ENCODE data around the gene PCDHA9.
"Not testable (repeated sequence)": the region's sequence is repeated elsewhere in the genome, so short reads cannot be mapped to it uniquely, and the experiment has no call there.

PCDHA9 gene

DNA sequence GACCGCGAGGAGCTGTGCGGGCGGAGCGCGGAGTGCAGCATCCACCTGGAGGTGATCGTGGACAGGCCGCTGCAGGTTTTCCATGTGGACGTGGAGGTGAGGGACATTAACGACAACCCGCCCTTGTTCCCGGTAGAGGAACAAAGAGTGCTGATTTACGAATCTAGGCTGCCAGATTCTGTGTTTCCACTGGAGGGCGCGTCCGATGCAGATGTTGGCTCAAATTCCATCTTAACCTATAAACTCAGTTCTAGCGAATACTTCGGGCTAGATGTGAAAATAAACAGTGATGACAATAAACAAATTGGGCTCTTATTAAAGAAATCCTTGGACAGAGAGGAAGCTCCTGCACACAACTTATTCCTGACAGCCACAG, 19.8 kb upstream of the PCDHA9 start:
- no peak overlapping the region for H3K4me3 ChIP-seq (ENCODE audit: low read depth, low read length)
- TF ChIP-seq, protein P1, sequence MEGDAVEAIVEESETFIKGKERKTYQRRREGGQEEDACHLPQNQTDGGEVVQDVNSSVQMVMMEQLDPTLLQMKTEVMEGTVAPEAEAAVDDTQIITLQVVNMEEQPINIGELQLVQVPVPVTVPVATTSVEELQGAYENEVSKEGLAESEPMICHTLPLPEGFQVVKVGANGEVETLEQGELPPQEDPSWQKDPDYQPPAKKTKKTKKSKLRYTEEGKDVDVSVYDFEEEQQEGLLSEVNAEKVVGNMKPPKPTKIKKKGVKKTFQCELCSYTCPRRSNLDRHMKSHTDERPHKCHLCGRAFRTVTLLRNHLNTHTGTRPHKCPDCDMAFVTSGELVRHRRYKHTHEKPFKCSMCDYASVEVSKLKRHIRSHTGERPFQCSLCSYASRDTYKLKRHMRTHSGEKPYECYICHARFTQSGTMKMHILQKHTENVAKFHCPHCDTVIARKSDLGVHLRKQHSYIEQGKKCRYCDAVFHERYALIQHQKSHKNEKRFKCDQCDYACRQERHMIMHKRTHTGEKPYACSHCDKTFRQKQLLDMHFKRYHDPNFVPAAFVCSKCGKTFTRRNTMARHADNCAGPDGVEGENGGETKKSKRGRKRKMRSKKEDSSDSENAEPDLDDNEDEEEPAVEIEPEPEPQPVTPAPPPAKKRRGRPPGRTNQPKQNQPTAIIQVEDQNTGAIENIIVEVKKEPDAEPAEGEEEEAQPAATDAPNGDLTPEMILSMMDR (IDR thresholded peaks at IDR 0.05; ENCODE audit: insufficient read depth, low read length, missing control alignments): no peak
- CTCF ChIA-PET: no interaction called here
- POLR2A ChIA-PET: no interaction called here
- DNase-seq (ENCODE audit: low read depth, low spot score): no peak

DNA sequence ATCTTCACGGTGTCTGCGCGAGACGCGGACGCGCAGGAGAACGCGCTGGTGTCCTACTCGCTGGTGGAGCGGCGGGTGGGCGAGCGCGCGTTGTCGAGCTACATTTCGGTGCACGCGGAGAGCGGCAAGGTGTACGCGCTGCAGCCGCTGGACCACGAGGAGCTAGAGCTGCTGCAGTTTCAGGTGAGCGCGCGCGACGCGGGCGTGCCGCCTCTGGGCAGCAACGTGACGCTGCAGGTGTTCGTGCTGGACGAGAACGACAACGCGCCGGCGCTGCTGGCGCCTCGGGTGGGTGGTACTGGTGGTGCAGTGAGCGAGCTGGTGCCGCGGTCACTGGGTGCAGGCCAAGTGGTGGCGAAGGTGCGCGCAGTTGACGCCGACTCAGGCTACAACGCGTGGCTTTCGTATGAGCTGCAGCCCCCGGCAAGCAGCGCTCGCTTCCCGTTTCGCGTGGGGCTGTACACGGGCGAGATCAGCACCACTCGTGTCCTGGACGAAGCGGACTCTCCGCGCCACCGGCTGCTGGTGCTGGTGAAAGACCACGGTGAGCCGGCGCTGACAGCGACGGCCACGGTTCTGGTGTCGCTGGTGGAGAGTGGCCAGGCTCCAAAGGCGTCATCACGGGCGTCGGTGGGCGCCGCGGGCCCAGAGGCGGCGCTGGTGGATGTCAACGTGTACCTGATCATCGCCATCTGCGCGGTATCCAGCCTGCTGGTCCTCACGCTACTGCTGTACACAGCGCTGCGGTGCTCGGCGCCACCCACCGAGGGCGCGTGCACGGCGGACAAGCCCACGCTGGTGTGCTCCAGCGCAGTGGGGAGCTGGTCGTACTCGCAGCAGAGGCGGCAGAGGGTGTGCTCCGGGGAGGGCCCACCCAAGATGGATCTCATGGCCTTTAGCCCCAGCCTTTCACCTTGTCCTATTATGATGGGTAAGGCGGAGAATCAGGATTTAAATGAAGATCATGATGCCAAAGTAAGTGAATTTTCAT, 18.4 kb upstream of the PCDHA9 start:
- POLR2A ChIA-PET; DNase-seq (ENCODE audit: low read depth, low spot score); CTCF ChIA-PET; H3K4me3 ChIP-seq (ENCODE audit: low read depth, low read length): not testable (repeated sequence)

DNA sequence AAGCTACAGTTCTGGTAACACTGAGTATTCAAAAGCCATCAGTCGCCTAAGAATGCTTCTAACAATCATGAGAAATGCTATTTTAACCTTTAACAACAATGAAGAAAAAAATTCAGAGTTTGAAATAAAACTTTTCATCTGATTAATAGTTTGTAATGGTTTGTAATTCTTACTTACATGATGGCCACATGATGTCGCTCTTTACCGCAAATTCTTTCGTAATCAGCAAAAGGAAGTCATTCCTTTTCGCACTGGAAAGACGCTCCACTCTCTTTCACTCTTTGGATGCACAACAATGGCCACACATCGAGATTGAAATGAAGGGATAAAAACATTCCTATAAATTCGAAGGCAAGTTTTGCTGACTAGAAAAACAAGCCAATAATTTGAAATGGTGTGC, 14.2 kb upstream of the PCDHA9 start, which contains the start of gene PCDHA7:
Gene PCDHA7 (plus strand): TSS at position 277 of the 400 bp plus-strand sequence. CDS start 115 bp downstream, at position 392.
- TF ChIP-seq, protein P1 (IDR thresholded peaks at IDR 0.05; ENCODE audit: insufficient read depth, low read length, missing control alignments): no peak
- POLR2A ChIA-PET: no interaction called here
- DNase-seq (ENCODE audit: low read depth, low spot score): no peak
- CTCF ChIA-PET: no interaction called here
- H3K4me3 ChIP-seq (ENCODE audit: low read depth, low read length): no peak within 1 kb of the TSS; the same call in 1 of the 2 replicates

DNA sequence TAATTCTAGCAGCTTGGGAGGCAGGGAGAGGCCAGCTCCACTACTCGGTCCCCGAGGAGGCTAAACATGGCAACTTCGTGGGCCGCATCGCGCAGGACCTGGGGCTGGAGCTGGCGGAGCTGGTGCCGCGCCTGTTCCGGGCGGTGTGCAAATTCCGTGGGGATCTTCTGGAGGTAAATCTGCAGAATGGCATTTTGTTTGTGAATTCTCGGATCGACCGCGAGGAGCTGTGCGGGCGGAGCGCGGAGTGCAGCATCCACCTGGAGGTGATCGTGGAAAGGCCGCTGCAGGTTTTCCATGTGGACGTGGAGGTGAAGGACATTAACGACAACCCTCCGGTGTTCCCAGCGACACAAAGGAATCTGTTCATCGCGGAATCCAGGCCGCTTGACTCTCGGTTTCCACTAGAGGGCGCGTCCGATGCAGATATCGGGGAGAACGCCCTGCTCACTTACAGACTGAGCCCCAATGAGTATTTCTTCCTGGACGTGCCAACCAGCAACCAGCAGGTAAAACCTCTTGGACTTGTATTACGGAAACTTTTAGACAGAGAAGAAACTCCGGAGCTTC, 13.7 kb upstream of the PCDHA9 start:
- H3K4me3 ChIP-seq (ENCODE audit: low read depth, low read length); POLR2A ChIA-PET: not testable (repeated sequence)

DNA sequence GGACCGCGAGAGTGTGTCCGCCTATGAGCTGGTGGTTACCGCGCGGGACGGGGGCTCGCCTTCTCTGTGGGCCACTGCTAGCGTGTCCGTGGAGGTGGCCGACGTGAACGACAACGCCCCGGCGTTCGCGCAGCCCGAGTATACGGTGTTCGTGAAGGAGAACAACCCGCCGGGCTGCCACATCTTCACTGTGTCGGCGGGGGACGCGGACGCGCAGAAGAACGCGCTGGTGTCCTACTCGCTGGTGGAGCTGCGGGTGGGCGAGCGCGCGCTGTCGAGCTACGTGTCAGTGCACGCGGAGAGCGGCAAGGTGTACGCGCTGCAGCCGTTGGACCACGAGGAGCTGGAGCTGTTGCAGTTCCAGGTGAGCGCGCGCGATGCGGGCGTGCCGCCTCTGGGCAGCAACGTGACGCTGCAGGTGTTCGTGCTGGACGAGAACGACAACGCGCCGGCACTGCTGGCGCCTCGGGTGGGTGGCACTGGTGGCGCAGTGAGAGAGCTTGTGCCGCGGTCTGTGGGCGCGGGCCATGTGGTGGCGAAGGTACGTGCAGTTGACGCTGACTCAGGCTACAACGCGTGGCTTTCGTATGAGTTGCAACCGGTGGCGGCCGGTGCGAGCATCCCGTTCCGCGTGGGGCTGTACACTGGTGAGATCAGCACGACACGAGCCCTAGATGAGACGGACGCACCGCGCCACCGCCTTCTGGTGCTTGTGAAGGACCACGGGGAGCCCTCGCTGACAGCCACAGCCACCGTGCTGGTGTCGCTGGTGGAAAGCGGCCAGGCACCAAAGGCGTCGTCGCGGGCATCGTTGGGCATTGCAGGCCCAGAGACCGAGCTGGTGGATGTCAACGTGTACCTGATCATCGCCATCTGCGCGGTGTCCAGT, 12.3 kb upstream of the PCDHA9 start:
- ChIA-PET POLR2A (no interaction called here), CTCF (no interaction called here)

More for the DNA sequence above, 13.7 kb upstream of the PCDHA9 start:
- DNase-seq (ENCODE audit: low read depth, low spot score); CTCF ChIA-PET: not testable (repeated sequence)

DNA sequence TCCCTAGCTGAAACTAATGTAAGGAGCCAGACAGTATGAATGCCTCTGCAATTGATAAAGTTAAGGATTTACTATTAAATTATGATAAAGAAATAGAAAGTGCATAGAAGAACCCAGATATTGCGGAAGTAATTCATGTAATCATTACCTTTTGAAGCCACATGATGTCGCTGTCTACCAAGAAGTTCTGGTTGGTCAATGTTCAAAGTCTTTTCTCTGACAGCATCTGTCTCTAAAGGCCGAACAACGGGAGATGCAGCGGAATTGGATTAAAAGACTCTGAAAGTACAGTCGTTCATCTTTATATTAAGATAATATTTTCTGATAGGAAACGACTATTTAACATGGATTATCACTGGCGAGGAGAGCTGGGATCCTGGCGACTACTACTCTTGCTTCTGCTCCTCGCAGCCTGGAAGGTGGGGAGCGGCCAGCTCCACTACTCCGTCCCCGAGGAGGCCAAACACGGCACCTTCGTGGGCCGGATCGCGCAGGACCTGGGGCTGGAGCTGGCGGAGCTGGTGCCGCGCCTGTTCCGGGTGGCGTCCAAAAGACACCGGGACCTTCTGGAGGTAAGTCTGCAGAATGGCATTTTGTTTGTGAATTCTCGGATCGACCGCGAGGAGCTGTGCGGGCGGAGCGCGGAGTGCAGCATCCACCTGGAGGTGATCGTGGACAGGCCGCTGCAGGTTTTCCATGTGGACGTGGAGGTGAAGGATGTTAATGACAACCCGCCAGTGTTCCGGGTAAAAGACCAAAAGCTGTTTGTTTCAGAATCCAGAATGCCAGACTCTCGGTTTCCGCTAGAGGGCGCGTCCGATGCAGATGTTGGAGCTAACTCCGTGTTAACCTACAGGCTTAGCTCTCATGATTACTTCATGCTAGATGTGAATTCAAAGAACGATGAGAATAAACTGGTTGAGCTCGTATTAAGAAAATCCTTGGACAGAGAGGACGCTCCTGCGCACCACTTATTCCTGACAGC, 6.9 kb upstream of the PCDHA9 start, which contains the start of gene PCDHA8:
Gene PCDHA8 (plus strand): TSS at position 210 of the 985 bp plus-strand sequence. CDS start 135 bp downstream, at position 345.
- POLR2A ChIA-PET: no interaction called here
- no peak for DNase-seq (ENCODE audit: low read depth, low spot score)
- no peak within 1 kb of the TSS for H3K4me3 ChIP-seq (ENCODE audit: low read depth, low read length)
- TF ChIP-seq, protein P1 (IDR thresholded peaks at IDR 0.05; ENCODE audit: insufficient read depth, low read length, missing control alignments): no peak
- CTCF ChIA-PET: no interaction called here

More for the DNA sequence above, 12.3 kb upstream of the PCDHA9 start:
- TF ChIP-seq, protein P1 (IDR thresholded peaks at IDR 0.05; ENCODE audit: insufficient read depth, low read length, missing control alignments): no peak
- H3K4me3 ChIP-seq (ENCODE audit: low read depth, low read length): no peak overlapping the region
- no peak for DNase-seq (ENCODE audit: low read depth, low spot score)

Measured in AG04449 (cell line).